NCI-H2196 (cell line): ENCODE data around the gene SMURF1.
A peak's percentile ranks its signal among the peaks of the same experiment; 100 is the strongest.
"Not testable (repeated sequence)": the region's sequence is repeated elsewhere in the genome, so short reads cannot be mapped to it uniquely, and the experiment has no call there.

Experiments
- DNase-seq: peaks from one replicate; lab custom pipeline; 2025; ENCODE audit not compliant: unreplicated experiment; lab: John Stamatoyannopoulos, UW

SMURF1 gene

DNA sequence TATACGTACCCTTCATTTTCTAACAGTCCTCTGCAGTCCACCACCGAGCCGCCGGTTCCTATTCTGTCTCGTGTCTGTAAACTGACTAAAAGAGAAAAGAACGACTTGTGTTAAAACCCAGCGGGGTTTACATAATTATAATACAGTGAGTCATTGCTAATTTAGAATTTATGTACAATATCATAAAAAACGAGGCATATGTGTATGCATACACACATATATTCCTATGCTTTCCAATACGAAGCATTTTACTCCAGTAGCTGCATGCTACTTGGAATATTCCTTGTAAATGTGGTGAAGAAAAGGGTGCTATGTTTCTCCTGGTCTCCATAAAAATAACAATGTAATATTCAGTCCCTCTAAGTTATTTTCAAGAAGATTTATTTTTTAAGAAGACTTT is 89.1 kb downstream of the SMURF1 start:
- no peak for DNase-seq

DNA sequence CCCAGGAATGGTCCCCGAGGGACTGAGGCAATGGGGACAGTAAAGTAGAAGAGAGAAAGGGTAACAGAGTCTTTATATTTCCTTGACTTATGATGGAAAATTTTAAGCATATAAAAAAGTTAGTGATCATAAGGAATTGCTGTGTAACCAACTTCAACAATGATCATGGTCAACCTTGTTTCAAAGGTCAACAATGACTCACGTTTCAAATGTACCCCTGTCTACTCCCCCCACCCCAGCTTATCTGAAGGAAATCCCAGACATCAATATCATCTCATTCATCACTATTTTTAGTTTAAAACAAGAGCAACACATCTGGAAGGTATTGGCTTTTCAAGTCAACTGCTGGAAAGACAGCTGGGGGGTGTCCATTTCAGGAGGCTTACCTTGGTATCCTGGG is 92.9 kb downstream of the SMURF1 start:
- no peak for DNase-seq

DNA sequence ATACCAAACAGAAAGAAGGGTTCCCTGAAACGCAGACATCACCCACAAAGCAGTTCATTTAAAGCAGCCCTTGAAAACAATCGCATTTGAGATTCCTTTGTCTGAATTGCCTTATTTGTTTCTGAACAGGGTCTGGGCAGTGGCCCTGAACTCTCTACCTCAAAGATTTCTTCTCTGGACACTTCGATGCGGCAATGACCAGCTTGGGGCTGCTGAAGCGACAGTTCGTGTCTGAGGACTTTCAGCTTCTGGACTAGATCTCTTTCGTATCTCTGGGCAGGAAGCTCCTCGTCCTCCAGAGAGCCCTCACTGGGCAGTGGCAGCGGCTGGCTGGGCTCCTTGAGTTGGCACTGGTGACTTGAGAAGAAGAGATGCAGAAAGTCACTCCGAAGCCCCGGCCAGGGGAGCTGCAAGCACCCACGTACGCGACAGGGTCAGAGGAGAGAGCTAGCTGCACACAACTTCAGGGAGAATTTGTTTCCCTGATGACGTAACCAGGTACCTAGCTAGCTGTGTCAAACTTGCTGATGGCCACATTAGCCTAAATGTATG is 96.3 kb downstream of the SMURF1 start:
- DNase-seq: no peak

DNA sequence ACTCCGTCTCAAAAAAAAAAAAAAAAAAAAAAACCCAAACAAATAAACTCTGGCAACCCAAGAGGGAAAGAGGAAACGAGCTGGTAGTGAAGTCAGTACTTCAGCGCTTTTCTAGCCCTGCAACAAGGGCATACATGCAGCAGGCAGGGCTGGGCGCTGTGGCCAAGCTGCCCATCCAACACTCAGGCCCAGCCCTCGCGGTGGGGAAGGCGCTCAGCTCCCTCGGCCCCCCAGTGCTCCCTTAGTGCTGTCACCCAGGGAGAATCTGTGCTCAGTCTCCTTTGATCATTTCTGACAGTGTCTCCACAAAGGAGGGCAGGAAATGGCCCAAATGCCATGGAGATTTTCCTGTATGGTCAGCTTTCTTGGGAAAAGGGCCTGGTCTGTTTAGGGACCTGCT is 97.2 kb downstream of the SMURF1 start:
- no peak for DNase-seq

DNA sequence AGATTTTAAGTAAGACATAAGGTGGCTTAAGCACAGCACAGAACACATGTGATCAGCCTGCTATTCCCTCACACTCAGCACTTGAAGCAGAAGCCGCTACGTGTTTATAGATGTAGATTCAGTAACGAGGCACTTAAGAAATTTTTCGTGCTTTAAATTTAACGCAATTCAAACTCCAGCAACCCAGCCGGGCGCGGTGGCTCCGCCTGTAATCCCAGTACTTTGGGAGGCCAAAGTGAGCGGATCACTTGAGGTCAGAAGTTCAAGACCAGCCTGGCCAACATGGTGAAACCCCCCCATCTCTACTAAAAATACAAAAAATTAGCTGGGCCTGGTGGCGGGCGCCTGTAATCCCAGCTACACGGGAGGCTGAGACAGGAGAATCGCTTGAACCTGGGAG is 97.6 kb downstream of the SMURF1 start:
- not testable (repeated sequence) for DNase-seq

DNA sequence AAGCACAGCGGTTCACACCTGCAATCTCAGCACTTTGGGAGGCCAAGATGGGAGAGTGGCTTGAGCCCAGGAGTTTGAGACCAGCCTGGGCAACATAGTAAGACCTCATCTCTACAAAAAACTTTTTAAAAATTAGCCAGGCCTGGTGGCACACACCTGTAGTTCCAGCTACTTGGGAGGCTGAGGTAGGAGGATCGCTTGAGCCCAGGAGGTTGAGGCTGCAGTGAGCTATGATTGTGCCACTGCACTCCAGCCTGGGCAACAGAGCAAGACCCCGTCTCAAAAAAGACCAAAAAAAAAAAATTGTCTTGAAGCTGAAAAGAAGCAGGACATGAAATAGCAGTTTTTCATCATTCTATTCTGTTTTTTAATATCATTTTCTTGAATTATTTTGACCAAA is 99.0 kb downstream of the SMURF1 start:
- DNase-seq: not testable (repeated sequence)

DNA sequence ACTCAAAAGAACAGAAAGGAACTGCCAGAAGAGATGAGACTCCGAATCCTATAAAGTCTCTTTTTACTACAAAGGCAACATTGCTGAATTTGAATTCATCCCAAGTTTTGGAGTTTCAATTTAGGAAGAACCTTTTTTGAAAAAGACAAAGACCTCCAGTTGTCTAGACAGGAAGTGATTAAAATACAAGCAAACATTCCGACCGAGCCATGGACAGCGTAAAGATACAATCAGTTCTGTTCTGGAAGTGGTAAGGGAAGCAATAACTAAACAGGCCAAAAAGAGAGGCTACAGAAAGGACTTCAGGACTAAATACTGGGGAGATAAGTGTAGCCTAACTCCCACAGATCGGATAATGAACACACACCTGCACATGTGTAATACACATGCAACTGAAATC is 101.0 kb downstream of the SMURF1 start:
- DNase-seq: no peak

DNA sequence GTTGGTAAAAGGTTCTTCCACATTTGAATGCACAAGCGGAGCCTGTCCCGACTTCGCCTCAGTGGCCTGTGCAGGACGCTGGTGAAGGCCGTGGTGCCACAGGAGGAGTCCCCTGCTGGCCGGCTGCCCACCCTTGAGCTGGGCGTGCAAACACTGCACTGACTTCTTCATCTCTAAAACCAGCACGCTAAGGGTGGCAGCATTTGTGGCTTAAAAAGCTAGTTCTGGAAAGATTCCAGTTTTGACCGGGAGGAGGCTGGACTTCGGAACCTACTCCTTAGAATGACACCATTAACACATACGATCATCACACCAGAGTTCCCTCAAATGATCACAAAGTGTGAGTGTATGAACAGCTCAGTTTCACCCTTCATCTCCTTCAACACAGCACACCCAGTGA is 102.4 kb downstream of the SMURF1 start:
- DNase-seq: no peak

DNA sequence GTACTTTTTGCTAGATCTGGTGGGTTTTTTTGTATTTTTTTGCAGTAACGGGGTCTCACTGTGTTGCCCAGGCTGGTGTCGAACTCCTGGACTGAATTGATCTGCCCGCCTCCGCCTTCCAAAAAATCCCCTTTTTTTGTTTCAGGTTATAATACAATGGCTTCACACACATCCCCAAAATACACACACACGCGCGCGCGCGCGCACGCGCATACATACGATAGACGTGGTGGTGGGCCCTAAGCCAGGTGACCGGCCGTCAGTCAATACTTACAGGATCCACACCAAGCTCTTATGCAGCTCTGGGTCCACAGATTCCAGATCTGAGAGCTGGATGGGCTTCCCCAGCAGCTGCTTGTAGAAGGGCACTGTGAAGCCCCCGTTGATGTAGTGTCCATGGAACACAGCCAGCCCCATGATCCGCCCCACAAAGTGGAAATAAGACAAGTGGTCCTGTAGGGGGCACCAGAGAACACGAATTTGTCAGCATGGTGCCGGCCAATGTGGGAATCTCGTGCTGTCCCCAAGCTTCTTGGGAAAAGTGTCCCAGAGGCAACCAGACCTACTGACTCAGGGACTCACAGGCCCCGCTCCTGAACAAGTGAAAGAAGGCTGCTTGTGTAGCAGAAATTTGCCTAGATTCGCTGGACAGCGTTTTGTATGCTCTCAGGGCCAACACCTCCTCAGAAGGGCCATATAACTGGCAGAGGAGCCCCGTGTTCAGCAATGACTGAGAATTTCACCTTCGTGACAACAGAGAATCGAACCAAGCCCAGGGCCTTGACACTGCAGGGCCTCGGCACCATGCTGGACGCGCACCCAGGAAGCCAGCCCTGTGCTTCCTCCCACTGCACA is 103.6 kb downstream of the SMURF1 start:
- peak; percentile 80 for DNase-seq

DNA sequence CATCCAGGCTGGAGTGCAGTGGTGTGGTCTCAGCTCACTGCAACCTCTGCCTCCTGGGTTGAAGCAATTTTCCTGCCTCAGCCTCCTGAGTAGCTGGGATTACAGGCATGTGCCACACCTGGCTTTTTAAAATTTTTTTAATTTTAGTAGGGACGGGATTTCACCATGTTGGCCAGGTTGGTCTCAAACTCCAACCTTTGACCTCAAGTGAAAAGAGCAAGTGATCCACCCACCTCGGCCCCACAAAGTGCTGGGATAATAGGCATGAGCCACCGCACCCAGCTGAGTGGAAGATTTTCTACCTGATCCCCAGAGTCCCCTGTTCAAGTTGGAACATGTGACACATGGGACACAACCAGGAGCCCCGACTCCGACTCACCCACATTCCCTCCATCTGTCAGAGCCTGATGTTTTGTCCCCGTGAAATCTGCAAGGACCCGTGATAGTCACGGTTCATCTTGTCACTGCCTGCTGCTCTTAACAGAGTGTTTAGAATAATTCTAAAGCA is 104.5 kb downstream of the SMURF1 start:
- no peak for DNase-seq

DNA sequence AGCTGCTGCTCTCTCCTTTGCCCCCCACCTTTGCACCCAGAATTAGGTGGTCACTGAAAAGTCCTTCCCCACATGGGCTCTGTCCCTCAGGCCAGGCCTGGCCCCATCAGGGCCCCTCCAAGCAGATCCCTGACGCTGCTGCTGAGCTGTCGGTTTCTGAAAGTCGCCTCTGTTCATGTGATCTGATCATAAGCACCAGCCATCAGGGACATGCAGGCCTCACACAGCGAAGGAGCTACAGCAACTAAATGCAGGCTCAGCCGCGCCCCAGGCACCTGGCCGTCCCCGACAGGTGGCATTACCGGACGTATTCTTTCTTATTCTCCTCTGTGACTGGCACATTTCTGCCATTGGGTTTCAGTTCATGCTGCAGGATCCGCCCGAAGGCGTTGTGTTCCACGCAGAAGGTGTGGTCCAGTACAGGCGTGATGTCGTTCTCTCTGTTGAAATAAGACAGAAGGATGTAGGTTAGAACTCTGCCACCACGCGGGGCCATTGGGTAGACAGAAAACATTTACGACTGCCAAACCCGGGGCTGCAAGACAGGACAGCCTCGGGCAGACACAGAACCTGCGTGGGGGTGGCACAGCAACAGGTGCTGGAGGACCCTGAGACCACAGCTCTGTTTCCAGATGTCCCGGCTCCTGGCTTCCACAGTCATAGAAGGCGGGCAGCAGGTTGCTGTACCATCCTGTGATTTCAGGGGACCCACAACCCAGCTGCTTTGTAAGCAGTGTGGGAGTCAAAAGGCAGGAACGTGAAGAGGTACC is 105.6 kb downstream of the SMURF1 start:
- no peak for DNase-seq

DNA sequence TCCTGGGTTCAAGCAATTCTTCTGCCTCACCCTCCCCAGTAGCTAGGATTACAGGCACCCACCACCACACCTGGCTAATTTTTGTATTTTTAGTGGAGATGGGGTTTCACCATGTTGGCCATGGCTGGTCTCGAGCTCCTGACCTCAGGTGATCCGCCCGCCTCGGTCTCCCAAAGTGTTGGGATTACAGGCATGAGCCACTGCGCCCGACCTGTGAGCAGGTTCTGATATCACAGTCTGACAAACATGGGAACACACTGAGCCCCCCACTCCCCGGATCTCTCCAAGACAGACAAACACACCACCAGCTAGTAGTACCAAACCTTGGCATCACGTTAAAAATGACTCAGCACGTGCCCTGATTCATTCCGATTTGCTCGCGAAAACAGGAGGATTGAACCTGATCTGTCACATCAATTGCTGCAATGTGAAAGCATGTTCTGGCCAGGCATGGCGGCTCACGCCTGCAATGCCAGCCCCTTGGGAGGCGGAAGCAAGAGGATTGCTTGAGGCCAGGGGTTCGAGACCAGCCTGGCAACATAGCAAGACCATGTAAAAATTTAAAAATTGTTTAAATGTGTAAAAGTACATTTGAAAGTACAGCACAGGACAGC is 106.5 kb downstream of the SMURF1 start:
- DNase-seq: no peak

DNA sequence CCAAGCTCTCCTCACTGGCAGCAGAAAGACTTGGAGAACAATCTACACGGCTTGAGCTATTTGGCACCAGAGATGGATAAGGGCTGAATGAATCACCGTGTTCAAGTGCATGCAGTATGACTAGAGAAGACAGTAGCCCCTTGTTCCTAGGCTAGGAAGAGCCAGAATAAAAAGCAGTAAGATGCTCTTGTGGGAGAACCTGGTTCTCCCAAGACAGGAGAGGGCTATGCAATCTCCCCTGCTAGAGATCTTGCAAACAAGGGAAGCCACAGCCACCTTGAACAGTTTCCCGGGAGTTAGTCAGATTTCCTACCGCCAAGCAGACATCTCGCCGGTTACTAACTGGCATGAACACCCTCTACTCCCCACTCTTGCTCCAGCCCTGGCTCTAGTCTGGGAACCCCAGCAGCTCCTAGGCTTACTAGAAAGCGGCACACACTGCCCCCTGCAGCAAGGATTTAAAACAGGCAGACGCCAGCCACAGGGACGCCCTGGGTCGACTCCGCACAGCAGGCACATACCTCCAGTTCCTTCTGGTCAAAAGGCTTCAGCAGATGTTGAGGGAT is 107.3 kb downstream of the SMURF1 start:
- DNase-seq: peak; percentile 12

DNA sequence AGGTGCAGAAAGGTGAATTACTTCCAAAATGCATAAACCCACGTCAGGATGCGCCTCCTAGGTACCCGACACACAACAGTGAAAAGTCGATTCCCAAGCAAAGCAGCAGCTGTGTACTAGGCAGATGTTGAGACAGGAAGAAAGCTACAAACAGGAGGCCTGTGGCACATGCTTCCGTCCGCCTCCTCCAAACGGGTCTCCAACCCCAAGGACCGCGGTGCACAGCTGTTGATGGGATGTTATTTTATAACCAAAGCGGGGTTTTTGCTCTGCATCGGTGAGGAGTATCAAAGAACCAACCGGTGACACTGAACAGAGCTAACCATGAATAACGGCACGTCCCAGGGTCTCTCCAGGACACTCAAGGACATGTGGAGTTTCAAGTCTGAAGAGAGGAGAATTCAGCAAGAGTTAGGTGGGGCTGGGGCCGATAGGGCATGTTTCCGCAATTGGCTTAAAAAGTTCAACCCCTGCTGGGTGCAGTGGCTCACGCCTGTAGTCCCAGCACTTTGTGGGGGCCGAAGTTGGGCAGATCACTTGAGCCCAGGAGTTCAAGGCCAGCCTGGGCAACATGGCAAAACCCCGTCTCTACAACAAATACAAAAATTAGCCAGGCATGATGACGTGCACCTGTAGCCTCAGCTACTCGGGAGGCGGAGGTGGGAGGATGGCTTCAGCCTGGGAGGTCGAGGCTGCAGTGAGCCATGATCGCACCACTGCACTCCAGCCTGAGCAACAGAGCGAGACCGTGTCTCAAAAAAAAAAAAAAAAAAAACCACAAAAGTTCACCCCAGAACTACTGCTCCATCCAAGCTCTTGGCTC is 108.0 kb downstream of the SMURF1 start:
- no peak for DNase-seq

DNA sequence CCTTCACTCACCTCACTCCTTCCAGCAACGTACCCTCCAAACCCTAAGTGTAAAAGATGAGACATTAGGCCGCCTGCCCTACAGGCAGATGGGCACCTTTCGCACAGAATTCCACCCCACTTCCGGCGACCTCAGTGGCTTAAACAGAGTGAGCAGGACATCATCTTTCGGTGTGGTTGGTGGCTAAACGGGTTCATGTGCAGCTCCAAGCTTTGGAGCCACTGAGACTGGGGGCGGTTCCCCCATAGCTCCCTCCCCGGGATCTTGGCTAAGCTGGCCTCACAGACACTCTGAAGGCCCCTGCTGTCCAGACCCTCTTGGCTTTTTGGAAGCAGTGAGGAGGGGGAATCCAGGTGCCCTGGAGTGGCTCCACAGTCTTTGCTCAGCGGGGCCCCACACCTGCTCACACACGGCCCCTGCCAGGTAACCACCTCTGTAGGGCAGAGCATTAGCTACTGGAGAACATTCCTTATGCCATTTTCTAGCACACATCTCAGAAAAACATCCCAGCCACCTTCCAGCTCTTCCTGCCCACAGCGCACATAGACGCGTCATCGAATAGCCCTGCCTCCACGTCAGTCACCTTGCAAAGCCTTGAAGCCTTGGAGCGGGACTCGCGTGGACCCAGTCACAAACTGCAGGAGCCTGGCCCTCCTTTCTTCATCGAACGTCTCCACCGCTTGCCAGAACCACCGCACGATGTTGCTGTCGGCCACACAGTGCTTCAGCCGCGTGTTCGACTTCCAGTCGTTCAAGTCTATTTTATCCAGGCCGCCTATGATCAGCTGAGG is 108.8 kb downstream of the SMURF1 start:
- no peak for DNase-seq

DNA sequence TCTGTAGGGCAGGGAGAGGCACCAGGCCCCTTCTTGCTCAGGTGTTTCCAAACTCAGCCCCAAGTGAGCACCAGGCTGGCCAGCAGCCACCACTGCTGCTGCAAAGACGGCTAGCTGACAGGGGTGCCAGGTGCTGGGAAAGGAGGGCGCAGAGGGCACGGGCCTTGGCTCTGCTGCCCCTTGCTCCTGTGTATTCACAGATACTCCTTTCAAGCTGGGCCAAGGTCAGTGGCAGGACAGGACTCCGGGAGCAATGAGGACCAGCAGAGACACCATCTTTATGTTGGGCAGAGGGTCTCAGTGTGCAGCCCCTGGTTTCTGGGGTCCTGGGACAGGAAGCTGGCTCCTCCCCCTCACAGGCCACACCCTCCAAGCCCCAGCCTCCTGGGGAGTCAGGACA is 110.1 kb downstream of the SMURF1 start:
- no peak for DNase-seq

DNA sequence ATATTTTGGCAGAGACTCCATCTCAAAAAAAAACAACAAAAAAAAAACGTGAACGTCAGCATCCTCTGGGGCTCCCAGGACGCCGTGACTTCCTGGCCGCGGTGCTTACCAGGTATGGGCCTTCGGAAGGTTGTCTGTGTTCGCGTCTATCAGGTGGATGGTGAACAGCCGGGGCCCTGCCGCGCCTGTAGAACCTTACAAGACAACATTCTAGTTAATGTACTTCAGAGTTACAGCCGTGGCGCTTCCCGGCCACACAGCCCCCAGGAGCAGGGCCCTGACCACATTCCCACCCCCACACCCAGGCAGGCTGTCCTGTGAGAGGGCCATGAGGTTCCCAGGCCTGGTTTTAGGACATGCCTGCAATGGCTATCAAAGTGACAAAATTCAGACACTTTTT is 111.0 kb downstream of the SMURF1 start:
- no peak for DNase-seq

DNA sequence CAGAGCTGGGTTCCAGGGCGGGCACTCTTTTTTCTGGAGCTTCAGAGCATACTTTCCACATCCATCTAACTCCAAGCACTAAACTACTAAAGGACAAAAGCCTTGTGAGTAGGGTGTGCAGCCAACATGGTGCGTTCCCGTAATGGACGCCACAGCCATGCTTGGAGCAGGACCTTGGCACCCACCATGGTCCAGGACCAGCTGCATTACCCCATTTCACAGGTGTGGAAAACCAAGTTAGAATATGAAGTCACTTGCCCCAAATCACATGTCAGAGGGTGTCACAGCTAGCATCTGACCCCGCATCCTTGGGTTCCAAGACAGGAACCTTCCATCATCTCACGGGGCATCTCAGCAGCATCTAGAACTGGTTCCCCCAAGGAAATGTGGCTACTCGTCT is 112.4 kb downstream of the SMURF1 start:
- no peak for DNase-seq

DNA sequence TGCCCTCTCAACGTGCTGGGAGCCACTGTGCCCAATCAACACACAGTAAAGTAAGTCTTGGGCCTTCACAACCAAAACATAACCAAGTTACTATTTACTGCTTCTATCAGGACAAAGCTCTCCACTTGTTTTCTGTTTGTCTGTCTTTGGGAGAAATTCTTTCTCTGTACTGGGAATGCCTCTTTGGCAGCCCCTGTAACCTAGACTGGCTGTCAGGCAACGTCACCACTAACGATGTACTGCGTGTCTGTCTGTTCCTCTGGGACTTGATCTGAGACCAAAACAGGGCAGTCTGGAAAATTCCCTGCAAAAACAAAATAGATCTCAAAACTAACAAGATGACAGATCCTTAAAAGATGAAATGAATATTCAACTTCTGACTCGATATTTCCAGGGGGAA is 113.0 kb downstream of the SMURF1 start:
- no peak for DNase-seq

DNA sequence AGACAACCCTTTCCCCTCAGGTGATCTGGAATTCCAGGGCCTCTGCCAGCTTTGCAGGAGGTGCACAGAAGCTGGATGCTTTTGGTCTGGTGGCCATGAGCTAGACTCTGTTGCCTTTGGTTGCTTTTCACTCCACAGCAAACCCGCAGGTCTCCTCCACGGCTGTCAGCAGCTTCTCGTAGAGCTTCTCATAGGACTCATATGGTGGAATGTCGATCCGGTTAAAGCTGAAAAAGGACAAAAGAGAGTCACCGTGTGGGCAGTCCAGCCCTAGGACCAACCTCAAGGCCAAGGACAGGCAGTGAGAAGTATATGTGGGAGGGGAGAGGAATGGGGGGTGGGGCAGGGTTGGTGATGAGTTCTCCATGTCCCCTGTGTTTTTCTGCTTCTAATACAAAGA is 113.5 kb downstream of the SMURF1 start:
- no peak for DNase-seq
